Mesodermal cell (in vitro differentiated cells): ENCODE results near the gene COL20A1.

ENCODE experiments used
- H3K27ac ChIP-seq: 2 replicates; pipeline ENCODE4 v1.7.0; 2013; ENCODE audit warnings: mild to moderate bottlenecking, low read depth, low read length, moderate library complexity; ENCODE audit not compliant: severe bottlenecking
- H3K36me3 ChIP-seq: 2 replicates; pipeline ENCODE4 v1.7.1; 2013; ENCODE audit warnings: mild to moderate bottlenecking, low read length, moderate library complexity; ENCODE audit not compliant: control insufficient read depth, insufficient read depth
- H3K4me1 ChIP-seq: one replicate; pipeline ENCODE4 v1.7.1; 2013; ENCODE audit warnings: mild to moderate bottlenecking, low read length; ENCODE audit not compliant: insufficient read depth, control insufficient read depth, poor library complexity, severe bottlenecking
- H3K4me3 ChIP-seq: 2 replicates; pipeline ENCODE4 v1.7.0; 2013; ENCODE audit warnings: low read length, control low read depth, mild to moderate bottlenecking; ENCODE audit not compliant: insufficient read depth, poor library complexity, severe bottlenecking; ENCODE audit errors: extremely low read depth
- H3K9me3 ChIP-seq: 2 replicates; pipeline ENCODE4 v1.7.1; 2013; ENCODE audit warnings: mild to moderate bottlenecking, low read length, moderate library complexity; ENCODE audit not compliant: control insufficient read depth
- WGBS, 2 experiments: methylation state at CpG; one replicate each; pipeline ENCODE4 v1.1.5; 2013; ENCODE audit warnings: missing lambda C conversion rate in 2 of 2; ENCODE audit not compliant: insufficient coverage in 2 of 2; 5-methylcytosine and 5-hydroxymethylcytosine counted together

The COL20A1 gene

DNA sequence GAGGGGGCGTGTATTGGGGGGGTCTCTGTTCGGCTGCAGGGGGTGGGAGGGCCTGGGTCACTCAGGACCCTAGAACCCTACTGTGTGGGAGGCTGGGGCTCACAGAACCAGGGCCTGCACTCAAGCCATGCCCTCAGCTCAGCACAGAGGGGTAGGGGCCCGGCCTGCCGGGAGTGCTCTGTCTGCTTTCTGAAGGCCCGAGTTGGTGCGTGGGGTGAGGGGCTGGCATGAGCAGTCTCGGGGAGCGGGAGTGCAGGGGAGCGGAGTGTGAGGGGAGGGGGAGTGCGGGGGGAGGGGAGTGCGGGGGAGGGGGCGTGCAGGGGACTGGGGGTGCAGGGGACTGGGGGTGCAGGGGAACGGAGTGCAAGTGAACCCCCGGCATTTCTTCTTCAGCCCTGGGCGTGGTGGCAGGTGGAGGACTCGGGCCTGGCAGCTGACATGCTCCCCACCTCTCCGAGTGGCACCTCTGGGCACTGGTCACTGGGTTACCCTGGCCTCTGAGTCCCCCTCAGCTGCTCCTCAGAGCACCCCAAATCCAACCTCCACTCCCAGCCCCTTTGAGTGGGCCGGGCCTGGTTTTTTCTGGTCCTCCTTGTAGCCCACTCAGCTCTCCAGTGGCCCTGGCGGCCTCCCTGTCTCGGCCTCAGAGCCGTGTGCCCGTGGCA is 1.0 kb downstream of the COL20A1 start:
- no peaks in the 10 kb centered on the region for H3K9me3 ChIP-seq
- peaks cover 2% of the 10 kb centered on the region for H3K36me3 ChIP-seq
- H3K4me3 ChIP-seq: no peak overlapping the region
- H3K4me1 ChIP-seq: no peaks in the 10 kb centered on the region
- 91 to 95% methylated on average over 8 to 10 of the region's 22 CpGs for WGBS, 2 experiments
- H3K27ac ChIP-seq: no peak overlapping the region

GRCh38 chr20:63294536-63294900 is 1.5 kb downstream of the COL20A1 start:
- Histone ChIP-seq H3K4me1 (no peaks in the 10 kb centered on the region), H3K27ac (no peak overlapping the region), H3K9me3 (no peaks in the 10 kb centered on the region), H3K4me3 (no peak overlapping the region), H3K36me3 (no peaks in the 10 kb centered on the region)
- 91 to 93% methylated on average over 9 to 12 of the region's 12 CpGs for WGBS, 2 experiments

DNA sequence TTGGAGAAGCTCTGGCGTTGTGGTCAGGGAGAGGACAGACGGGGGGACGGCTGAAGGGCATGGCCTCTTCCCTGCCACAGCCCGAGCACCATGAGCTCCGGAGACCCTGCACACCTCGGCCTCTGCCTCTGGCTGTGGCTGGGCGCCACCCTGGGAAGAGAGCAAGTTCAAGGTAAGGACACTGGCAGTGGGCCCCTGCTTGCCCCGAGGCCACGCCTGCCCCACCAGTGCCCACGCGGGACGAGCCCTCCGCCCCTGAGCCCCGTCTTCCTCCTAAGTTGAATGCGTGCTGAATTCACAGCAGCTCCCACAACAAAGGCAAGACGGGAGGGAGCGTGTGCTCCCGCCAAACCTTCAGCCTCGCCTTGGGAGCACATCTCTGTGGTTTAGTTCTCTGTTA is 2.0 kb downstream of the COL20A1 start:
- Histone ChIP-seq H3K4me1 (no peaks in the 10 kb centered on the region), H3K9me3 (no peaks in the 10 kb centered on the region), H3K27ac (no peak overlapping the region), H3K36me3 (no peaks in the 10 kb centered on the region), H3K4me3 (no peak overlapping the region)
- WGBS, 2 experiments: 77 to 79% methylated on average over 18 to 19 of the region's 19 CpGs

GRCh38 chr20:63295422-63295821 is 2.4 kb downstream of the COL20A1 start:
- Histone ChIP-seq H3K4me3 (no peak overlapping the region), H3K36me3 (no peaks in the 10 kb centered on the region), H3K9me3 (no peaks in the 10 kb centered on the region), H3K27ac (no peak overlapping the region), H3K4me1 (no peaks in the 10 kb centered on the region)
- WGBS, 2 experiments: 52 to 54% methylated on average over 11 to 13 of the region's 17 CpGs

DNA sequence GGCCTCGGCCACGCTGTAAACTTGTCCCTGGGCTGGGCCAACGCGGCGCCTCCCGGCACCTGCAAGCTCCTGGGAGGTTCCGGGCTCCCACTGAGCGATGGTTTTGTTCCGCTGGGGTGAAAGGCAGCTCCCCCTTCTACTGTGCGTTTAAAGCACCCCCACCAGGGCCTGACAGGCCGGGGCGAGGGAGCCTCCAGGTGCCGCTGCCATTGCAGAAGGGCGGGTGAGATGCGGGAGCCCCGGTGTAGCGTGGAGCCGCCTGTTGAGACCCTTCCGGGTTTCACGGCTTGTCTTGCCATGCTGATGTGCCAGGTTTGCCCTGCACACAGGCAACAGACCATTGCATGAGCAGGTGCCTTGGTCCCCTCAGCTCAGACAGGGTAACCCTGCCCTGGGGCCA is 2.9 kb downstream of the COL20A1 start:
- H3K4me1 ChIP-seq: no peaks in the 10 kb centered on the region
- H3K4me3 ChIP-seq: no peak overlapping the region
- 58 to 65% methylated on average over 19 of the region's 20 CpGs for WGBS, 2 experiments
- H3K36me3 ChIP-seq: no peaks in the 10 kb centered on the region
- no peak overlapping the region for H3K27ac ChIP-seq
- no peaks in the 10 kb centered on the region for H3K9me3 ChIP-seq

GRCh38 chr20:63296531-63297299 is 3.7 kb downstream of the COL20A1 start:
- H3K4me3 ChIP-seq: no peak overlapping the region
- WGBS, 2 experiments: 64 to 78% methylated on average over 7 to 12 of the region's 18 CpGs
- H3K9me3 ChIP-seq: no peaks in the 10 kb centered on the region
- H3K4me1 ChIP-seq: no peaks in the 10 kb centered on the region
- H3K27ac ChIP-seq: no peak overlapping the region
- H3K36me3 ChIP-seq: no peaks in the 10 kb centered on the region

GRCh38 chr20:63297371-63297781 is 4.4 kb downstream of the COL20A1 start:
- H3K36me3 ChIP-seq: no peaks in the 10 kb centered on the region
- WGBS, 2 experiments: 94 to 96% methylated on average over 11 of the region's 11 CpGs

DNA sequence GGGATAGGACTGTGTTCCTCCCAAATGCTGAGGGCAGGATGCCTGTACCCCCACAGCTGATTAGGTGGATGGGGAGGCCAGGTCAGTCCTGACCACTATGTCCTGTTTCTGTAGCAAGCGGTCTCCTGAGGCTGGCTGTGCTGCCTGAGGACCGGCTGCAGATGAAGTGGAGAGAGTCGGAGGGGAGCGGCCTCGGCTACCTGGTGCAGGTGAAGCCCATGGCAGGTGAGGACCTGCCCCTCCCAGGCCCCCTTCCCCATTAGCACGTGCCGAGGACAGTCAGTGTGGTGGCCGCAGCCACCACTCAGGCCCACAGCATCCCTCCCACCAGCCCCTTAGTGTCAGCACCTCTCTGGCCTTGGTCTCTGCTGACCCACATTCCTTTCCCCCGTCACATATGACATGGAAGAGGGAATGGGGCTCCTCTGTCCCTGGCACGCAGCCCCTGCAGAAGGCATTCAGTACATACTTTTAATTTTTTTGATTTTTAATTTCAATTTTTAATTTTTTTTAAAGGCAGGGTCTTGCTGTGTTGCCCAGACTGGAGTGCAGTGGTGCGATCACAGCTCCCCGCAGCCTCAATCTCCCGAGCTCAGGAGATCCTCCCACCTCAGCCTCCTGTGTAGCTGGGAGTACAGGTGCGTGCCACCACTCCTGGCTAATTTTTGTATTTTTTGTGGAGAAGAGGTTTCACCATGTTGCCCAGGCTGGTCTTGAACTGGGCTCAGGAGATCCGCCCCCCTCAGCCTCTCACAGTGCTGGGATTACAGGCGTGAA is 5.0 kb downstream of the COL20A1 start:
- no peak overlapping the region for H3K27ac ChIP-seq
- H3K9me3 ChIP-seq: no peaks in the 10 kb centered on the region
- H3K4me3 ChIP-seq: no peak overlapping the region
- no peaks in the 10 kb centered on the region for H3K36me3 ChIP-seq
- no peaks in the 10 kb centered on the region for H3K4me1 ChIP-seq
- 83 to 90% methylated on average over 10 to 13 of the region's 16 CpGs for WGBS, 2 experiments

More at GRCh38 chr20:63297371-63297781, 4.4 kb downstream of the COL20A1 start:
- Histone ChIP-seq H3K27ac (no peak overlapping the region), H3K4me3 (no peak overlapping the region), H3K9me3 (no peaks in the 10 kb centered on the region), H3K4me1 (no peaks in the 10 kb centered on the region)

DNA sequence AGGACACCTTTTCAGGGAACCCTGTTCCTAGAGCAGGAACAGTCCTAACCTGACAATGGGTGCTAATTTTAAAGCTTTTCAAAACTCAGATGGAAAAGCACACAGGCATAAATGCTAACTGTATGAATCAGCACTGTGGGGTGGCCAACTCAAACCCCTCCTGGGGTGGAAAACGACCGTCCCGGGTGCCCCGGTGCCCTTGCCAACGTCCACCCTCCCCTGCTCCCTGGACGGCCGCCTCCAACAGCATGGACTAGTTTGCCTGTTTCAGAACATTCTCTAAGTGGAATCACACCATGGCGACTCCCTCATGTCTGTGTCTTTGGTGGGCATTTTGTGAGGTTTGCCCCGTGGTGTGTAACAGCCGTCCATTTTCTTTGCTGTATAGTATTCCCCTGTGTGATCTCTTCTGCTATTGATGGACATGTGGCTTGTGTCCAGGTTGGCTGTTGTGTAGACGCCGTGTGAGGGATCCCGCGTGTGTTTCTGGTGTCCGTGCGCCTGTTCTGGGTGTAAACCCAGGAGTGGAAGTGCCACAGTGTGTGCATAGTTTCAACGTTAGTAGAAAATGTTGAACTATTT is 5.8 kb downstream of the COL20A1 start:
- Histone ChIP-seq H3K4me3 (no peak overlapping the region), H3K36me3 (no peaks in the 10 kb centered on the region), H3K4me1 (no peaks in the 10 kb centered on the region), H3K9me3 (no peaks in the 10 kb centered on the region), H3K27ac (no peak overlapping the region)
- WGBS, 2 experiments: 87 to 88% methylated on average over 16 to 17 of the region's 17 CpGs

- H3K27ac ChIP-seq: no peak overlapping the region
- H3K4me1 ChIP-seq: no peaks in the 10 kb centered on the region
- no CpG with 5 or more reads among the region's 1 CpG for WGBS, 2 experiments
- H3K4me3 ChIP-seq: no peak overlapping the region
- no peaks in the 10 kb centered on the region for H3K36me3 ChIP-seq
- no peaks in the 10 kb centered on the region for H3K9me3 ChIP-seq
Observed at GRCh38 chr20:63301671-63302070, 8.7 kb downstream of the COL20A1 start.
